ENCODE measurements around the gene EFNA1. TPM values are rescaled to one million over a fixed set of nuclear protein-coding genes. Genes with fewer than 3 reads are reported as not detected.

Gene EFNA1
- total RNA-seq, 1 donor from 2014 or later = not detected

GRCh38 chr1:155086856-155087535 lies 40.7 kb upstream of the EFNA1 start:
- ATAC-seq (ENCODE audit: low read depth) = no peak
- ChIA-PET CTCF (interaction anchor here (0.6 to 3.3 kb wide), 3 partner anchors 56 to 86 kb away, joined by 3 to 30 read pairs (median 9); partner anchors contain the start of genes KRTCAP2 and TRIM46), POLR2A (interaction anchor here (2.5 kb wide), 2 partner anchors 24 to 86 kb away, joined by 13 to 54 read pairs; partner anchors contain the start of genes EFNA4, KRTCAP2 and TRIM46)
- Mint-ChIP-seq H3K4me1 (peaks cover 42% of the 10 kb centered on the region), H3K27me3 (peaks cover 18% of the 10 kb centered on the region), H3K4me3 (no peak overlapping the region), H3K9me3 (no peaks in the 10 kb centered on the region), H3K27ac (no peak overlapping the region), H3K36me3 (ENCODE audit: low read depth) (no peaks in the 10 kb centered on the region)
- TF ChIP-seq CTCF (IDR thresholded peaks at IDR 0.05) = no peak
- intact Hi-C loops (cut with micrococcal nuclease) = loop anchor here (1.0 to 5.0 kb wide), 2 partner anchors 80 to 235 kb away; partner anchors contain the start of gene RUSC1
- no peak for DNase-seq

DNA sequence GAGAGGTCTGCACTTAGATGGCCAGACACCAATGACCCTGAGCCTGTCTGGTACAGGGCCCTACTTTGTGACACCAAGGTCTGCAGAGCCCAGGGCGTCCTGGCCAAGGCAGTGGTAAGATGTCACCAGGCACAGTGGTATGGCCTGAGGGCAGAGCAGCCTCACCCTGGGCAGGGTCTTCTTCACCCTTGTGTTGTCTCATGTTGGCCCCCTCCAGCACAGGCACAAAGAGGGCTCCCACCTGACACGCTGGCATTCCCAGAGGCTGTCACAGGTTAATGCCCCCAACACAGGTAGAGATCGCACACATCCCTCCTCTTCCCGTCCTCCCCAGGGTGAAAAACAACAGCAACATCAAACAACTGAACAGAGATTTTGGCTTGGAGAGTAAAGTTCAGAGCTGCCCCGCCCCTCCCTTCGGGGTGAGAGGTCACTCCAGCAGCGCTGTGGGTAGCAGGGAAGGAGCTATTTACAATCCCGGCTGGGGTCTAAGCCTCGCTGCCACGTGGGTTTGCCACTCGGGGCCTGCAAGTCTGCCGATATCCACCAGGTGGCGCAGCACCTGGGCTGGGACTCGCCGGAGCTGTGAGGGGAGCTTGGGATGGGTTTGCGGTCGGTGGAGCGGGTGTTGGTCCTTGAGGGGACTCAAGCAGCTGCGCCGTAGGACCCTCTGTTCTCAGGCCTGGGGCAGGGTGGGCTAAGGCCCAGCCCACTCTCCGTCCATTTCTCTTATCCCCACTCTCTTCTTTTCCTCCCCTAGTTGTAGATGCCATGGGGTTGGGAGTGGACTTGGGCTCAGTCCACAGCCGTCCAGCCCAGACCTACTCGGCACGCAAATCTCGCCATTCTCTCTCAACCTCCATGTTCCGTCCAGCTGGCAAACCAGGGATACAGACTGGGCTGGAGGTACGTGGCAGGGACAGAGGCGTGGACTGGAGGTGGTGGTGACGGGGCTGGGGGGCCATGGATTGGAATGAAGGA lies 36.3 kb upstream of the EFNA1 start:
- DNase-seq (peak; percentile 76), ATAC-seq (ENCODE audit: low read depth) (peak; percentile 89)
- H3K27ac Mint-ChIP-seq = no peak overlapping the region
- peak; percentile 48 for TF ChIP-seq CTCF (IDR thresholded peaks at IDR 0.05)
- no peaks in the 10 kb centered on the region for H3K9me3 Mint-ChIP-seq
- peaks cover 10% of the 10 kb centered on the region for H3K4me1 Mint-ChIP-seq
- no peak overlapping the region for H3K4me3 Mint-ChIP-seq
- no peaks in the 10 kb centered on the region for H3K36me3 Mint-ChIP-seq (ENCODE audit: low read depth)
- POLR2A ChIA-PET = interaction anchor here (0.5 to 2.1 kb wide), 9 partner anchors 9 to 81 kb away, joined by 3 to 38 read pairs (median 6); partner anchors contain the start of gene KRTCAP2
- intact Hi-C loops (cut with micrococcal nuclease) = loop anchor here (1.0 to 5.0 kb wide), 3 partner anchors 36 to 82 kb away; partner anchors contain the start of genes EFNA1, KRTCAP2 and TRIM46
- CTCF ChIA-PET = interaction anchor here (0.7 to 5.3 kb wide), 27 partner anchors 9 to 135 kb away, joined by 3 to 145 read pairs (median 4); partner anchors contain the start of genes DPM3, EFNA1, EFNA4 and KRTCAP2
- H3K27me3 Mint-ChIP-seq = peaks cover 6% of the 10 kb centered on the region

DNA sequence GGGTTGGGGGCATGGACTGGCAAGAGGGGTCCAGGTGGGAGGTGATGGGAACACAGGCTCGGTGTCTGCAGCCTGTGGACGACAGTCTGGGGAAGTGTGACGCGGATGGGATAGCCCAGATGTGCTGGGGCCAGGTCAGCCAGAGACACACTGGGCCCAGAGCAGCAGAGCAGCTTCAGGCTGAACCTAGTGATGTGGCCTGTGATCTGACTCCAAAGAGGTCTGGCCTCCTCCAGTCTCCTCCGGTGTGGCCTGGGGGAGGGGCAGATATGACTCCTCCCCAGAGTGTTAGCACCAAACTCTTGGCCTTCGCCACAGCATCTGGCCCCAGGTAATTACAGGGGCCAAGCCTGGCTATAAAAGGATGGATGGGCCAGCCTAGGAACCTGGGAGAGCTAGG lies 35.5 kb upstream of the EFNA1 start:
- no peak for ATAC-seq (ENCODE audit: low read depth)
- intact Hi-C loops (cut with micrococcal nuclease) = loop anchor here (5.0 kb wide), 1 partner anchor 35 kb away; the partner anchor contains the start of gene EFNA1
- Mint-ChIP-seq H3K27me3 (peaks cover 6% of the 10 kb centered on the region), H3K9me3 (no peaks in the 10 kb centered on the region), H3K4me1 (peaks cover 9% of the 10 kb centered on the region), H3K4me3 (no peak overlapping the region), H3K27ac (no peak overlapping the region), H3K36me3 (ENCODE audit: low read depth) (no peaks in the 10 kb centered on the region)
- TF ChIP-seq CTCF (IDR thresholded peaks at IDR 0.05) = no peak
- DNase-seq = no peak
- ChIA-PET CTCF (interaction anchor here (0.9 to 5.3 kb wide), 19 partner anchors 8 to 102 kb away, joined by 3 to 145 read pairs (median 4); partner anchors contain the start of genes EFNA1, EFNA4, KRTCAP2 and SLC50A1), POLR2A (interaction anchor here (0.5 to 2.1 kb wide), 5 partner anchors 12 to 81 kb away, joined by 3 to 38 read pairs (median 3); partner anchors contain the start of gene KRTCAP2)

- ATAC-seq (ENCODE audit: low read depth) = no peak
- Mint-ChIP-seq H3K4me3 (no peak overlapping the region), H3K27me3 (peaks cover 6% of the 10 kb centered on the region), H3K27ac (no peak overlapping the region), H3K4me1 (peaks cover 9% of the 10 kb centered on the region), H3K36me3 (ENCODE audit: low read depth) (no peaks in the 10 kb centered on the region), H3K9me3 (no peaks in the 10 kb centered on the region)
- CTCF ChIA-PET = interaction anchor here (0.9 to 5.3 kb wide), 4 partner anchors 43 to 80 kb away, joined by 3 to 145 read pairs (median 24); partner anchors contain the start of genes KRTCAP2, SLC50A1 and TRIM46
- intact Hi-C loops (cut with micrococcal nuclease) = loop anchor here (5.0 kb wide), 1 partner anchor 35 kb away; the partner anchor contains the start of gene EFNA1
- DNase-seq = no peak
- TF ChIP-seq CTCF (IDR thresholded peaks at IDR 0.05) = no peak
- POLR2A ChIA-PET = interaction anchor here (0.6 to 2.1 kb wide), 2 partner anchors 75 to 210 kb away, joined by 3 to 38 read pairs; no protein-coding TSS in a partner anchor
These were observed 35.0 kb upstream of the EFNA1 start for GRCh38 chr1:155092641-155093040.
